Activated effector memory CD4-positive, alpha-beta T cell treated with Interleukin-2 at 50 U/mL for 16 hours (primary cell): ENCODE results near the gene ABRAXAS1.

Experiments
- DNase-seq: peaks from one replicate; pipeline ENCODE4 v3.0.0-alpha.2; 2020

The ABRAXAS1 gene

GRCh38 chr4:83449009-83449408, 35.9 kb downstream of the ABRAXAS1 start:
- no peak for DNase-seq

GRCh38 chr4:83440899-83441298, 44.0 kb downstream of the ABRAXAS1 start:
- DNase-seq, result no peak

DNA sequence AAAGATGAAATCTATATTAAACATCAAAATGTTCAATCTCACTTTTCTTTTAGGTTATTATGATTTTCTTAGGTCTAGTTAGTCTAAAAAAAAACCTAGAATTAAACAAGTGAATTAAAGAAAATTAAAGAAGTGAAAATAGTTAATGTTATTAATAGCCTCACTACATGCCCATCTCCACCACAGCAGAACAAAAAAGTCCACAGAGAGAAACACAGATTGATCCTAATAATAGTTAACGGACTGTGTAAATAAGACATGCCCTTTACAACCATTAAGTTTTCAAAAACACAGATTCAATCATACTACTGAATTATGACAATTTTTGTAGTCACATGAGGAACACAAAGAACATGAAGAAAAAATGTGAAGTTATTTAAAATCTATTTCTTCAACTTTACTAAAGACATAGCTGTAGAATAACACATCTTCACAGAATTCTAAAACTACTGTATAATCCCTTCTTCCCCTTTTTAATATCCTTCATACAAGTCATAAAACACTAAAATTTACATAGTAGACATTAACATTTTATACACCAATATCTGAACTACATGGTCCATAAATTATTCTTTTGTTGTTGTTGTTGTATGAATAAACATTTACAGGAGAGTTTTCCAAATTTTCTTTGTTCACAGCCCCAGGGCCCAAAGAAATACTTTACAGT, 44.6 kb downstream of the ABRAXAS1 start:
- no peak for DNase-seq

- DNase-seq, result no peak
Measured at GRCh38 chr4:83438719-83439118, 46.2 kb downstream of the ABRAXAS1 start.

GRCh38 chr4:83436680-83437079, 48.2 kb downstream of the ABRAXAS1 start:
- no peak for DNase-seq

DNA sequence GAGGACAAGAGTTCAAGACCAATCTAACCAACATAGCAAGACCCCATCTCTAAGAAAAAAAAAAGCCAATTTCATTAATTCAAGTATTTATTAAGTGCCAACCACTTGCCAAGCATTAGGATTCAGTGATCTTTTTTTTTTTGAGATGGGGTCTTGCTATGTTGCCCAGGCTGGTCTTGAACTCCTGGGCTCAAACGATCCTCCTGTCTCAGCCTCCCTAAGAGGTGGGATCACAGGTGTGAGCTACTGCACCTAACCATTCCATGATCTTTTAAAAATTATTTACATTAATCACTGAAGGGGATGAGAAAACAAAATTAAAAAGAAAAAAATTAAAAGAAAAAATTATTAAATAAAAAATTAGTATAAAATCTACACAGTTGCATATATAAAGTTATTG, 53.7 kb downstream of the ABRAXAS1 start:
- no peak for DNase-seq

DNA sequence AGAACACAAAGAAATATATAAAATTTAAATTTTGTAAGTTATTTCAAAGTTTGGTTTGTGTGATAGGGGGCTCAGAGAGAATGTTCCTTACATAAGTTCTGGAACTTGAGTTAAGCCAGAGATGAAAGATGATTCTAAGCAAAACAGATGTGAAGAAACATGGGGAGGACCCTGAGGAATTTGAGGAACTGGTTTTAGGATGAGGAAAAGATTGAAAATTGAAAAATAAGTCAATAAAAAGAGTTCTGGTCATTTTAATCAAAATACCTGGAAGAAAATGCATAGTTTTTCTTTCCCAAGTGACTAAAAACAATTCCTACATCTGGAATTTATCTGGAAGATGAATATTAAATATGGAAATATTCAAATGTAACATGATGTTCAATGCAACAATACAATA, 66.7 kb downstream of the ABRAXAS1 start:
- no peak for DNase-seq

GRCh38 chr4:83417566-83417965, 67.3 kb downstream of the ABRAXAS1 start:
- no peak for DNase-seq

DNA sequence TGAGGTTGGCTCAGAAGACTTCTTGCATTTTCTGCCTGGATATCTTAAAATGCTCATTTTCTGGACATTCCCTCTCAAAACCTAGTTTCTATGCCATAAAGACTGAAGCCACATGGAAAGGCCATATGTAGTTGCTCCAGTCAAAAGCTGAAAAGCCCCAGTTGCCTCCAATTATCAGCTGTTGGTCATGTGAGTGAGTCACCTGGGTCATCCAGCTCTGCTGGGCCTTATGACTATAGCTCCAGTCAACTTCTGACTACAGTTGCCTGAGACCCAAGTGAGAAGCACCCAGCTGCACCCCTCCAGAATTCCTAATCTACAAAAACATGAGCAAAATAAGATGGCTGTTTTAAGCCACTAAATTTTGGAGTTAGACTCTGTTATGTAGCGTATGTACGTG, 71.2 kb downstream of the ABRAXAS1 start:
- no peak for DNase-seq
